HepG2 (cell line): ENCODE results near the gene EGFL8. TPM values are rescaled to one million over a fixed set of nuclear protein-coding genes. Genes with fewer than 3 reads are reported as not detected.
A peak's percentile ranks its signal among the peaks of the same experiment; 100 is the strongest.

Experiments
- MIER2 ChIP-seq: IDR thresholded peaks from 2 replicates; pipeline ENCODE4 v1.6.1; 2016; ENCODE audit warnings: missing biosample characterization, missing genetic modification reagents
- RORA ChIP-seq: sonication (generic); formaldehyde crosslinking; IDR thresholded peaks from 2 replicates; pipeline ENCODE4 v1.5.0; 2020; ENCODE audit warnings: mild to moderate bottlenecking, missing genetic modification reagents, moderate library complexity
- SAFB2 ChIP-seq: sonication (generic); formaldehyde crosslinking; IDR thresholded peaks from 2 replicates; pipeline ENCODE4 v1.5.1; 2020; ENCODE audit warnings: missing genetic modification reagents, low read depth, mild to moderate bottlenecking, borderline replicate concordance
- SALL2 ChIP-seq: sonication (generic); formaldehyde crosslinking; IDR thresholded peaks from 2 replicates; pipeline ENCODE4 v1.8.1; 2023; ENCODE audit warnings: mild to moderate bottlenecking, missing genetic modification reagents, inconsistent platforms
- SOX13 ChIP-seq, 3 experiments: fragments of 450-650 bp in 1 of 3; sonication (generic) in 1 of 3; formaldehyde crosslinking in 1 of 3; IDR thresholded peaks in 2 of 3; conservative IDR thresholded peaks in 1 of 3; 2 replicates each; pipeline versions ENCODE4 v1.5.0 to v1.6.1; 2016 to 2020; ENCODE audit warnings: antibody characterized with exemption in 1 of 3, mild to moderate bottlenecking in 1 of 3, missing compliant biosample characterization in 1 of 3, missing genetic modification reagents in 1 of 3, moderate library complexity in 1 of 3
- SSRP1 ChIP-seq: IDR thresholded peaks from 2 replicates; pipeline ENCODE4 v1.6.1; 2016; ENCODE audit warnings: control low read depth
- ZNF235 ChIP-seq: sonication (generic); formaldehyde crosslinking; IDR thresholded peaks from 2 replicates; pipeline ENCODE4 v1.8.1; 2023; ENCODE audit warnings: mild to moderate bottlenecking, missing genetic modification reagents, borderline replicate concordance
- ZNF564 ChIP-seq: sonication (generic); formaldehyde crosslinking; IDR thresholded peaks from 2 replicates; pipeline ENCODE4 v1.8.1; 2023; ENCODE audit warnings: mild to moderate bottlenecking, missing genetic modification reagents
- ZNF7 ChIP-seq: IDR thresholded peaks from 2 replicates; pipeline ENCODE4 v1.6.1; 2016; ENCODE audit warnings: missing biosample characterization, missing genetic modification reagents
- polyA plus RNA-seq, 8 experiments: library from polyadenylated mRNA; depleted of rRNA in 3 of 8; stranded (reverse) in 7 of 8; unstranded in 1 of 8; fragments of >200 nt; fragmentation: Illumina TruSeq in 4 of 8; extraction: Trizol in 4 of 8; gene quantifications; 2 replicates each; pipeline versions ENCODE4 v1.2.1 to v1.2.3, GENCODE V29; 2011 to 2016; ENCODE audit warnings: low read depth in 4 of 8, missing spikeins in 1 of 8, mixed read lengths in 1 of 8; ENCODE audit not compliant: insufficient read depth in 1 of 8
- total RNA-seq, 5 experiments: library from RNA; depleted of rRNA; stranded (reverse); fragments of >200 nt; fragmentation: Illumina TruSeq; extraction: Trizol; gene quantifications; 2 replicates each; pipeline ENCODE4 v1.2.3, GENCODE V29; 2016; ENCODE audit warnings: low read depth in 1 of 5
- TF ChIP-seq, protein P1 (sequence below), 2 experiments: IDR thresholded peaks; 2 replicates each; pipeline ENCODE4 v1.6.1; 2011 to 2012; ENCODE audit warnings: low read length in 2 of 2, borderline replicate concordance in 1 of 2, low read depth in 1 of 2, mild to moderate bottlenecking in 1 of 2, moderate library complexity in 1 of 2
- TF ChIP-seq, protein P2 (sequence below): sonication (generic); formaldehyde crosslinking; IDR thresholded peaks from 2 replicates; pipeline ENCODE4 v1.9.0; 2021; ENCODE audit warnings: missing genetic modification reagents, borderline replicate concordance
- TF ChIP-seq, protein P3 (sequence below): sonication (generic); formaldehyde crosslinking; IDR thresholded peaks from 2 replicates; pipeline ENCODE4 v1.4.0; 2020; ENCODE audit warnings: missing genetic modification reagents
- TF ChIP-seq, protein P4 (sequence below): sonication (generic); formaldehyde crosslinking; IDR thresholded peaks from 2 replicates; pipeline ENCODE4 v1.8.1; 2023; ENCODE audit warnings: mild to moderate bottlenecking, moderate library complexity, missing genetic modification reagents

EGFL8 gene
- total and polyA plus RNA-seq, 2 of the 13 experiments (the other 11 are each of a cell fraction or from before 2014, with no cell fraction given): 10.0 to 11.5 TPM

DNA sequence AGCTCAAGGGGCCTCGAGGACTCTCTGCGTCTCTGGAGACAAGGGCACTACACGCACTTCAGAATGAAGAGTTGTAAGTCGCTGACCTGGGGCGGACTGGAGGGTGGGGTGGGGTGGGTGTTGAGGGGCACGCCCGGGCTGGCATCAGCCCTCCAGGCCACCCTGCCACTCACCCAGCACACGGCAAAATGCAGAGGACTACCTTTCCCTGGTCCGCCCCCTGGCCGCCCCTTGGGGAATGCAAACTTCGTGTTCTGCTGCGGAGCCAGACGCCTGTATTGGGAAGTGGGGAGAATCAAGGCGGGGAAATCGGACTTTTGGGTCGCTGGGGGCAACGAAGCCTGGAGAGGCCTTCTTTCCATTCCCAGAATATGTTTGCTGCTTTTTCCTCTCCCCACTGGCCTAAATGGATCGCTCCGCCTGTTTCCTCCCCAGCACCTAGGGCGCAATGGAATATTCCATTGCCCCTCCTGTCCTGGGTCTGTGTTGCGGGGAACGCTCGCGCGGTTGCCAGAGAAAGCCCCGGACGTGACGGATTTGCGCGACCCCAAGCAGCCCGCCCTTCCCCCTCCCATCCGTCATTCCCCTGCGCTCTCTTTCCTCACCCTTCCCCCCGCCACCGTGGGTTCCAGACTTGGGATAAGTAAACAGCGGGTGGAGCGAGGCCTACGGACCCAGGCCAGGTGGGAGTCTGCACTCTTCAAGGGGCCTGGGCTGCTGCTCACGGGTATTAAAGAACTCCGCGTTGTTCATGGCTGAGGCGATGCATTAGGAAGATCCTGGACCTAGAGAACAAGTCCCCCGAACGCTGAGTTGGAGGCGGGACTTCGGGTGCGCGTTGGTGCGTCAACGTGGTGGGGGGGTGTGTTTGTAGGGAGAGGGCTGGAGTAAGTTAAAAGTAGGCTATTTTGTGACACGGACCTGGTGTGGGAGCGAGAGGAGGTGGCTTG is 10.6 kb upstream of the EGFL8 start, which contains the start of gene PPT2 (continued):
- TF ChIP-seq, protein P1, sequence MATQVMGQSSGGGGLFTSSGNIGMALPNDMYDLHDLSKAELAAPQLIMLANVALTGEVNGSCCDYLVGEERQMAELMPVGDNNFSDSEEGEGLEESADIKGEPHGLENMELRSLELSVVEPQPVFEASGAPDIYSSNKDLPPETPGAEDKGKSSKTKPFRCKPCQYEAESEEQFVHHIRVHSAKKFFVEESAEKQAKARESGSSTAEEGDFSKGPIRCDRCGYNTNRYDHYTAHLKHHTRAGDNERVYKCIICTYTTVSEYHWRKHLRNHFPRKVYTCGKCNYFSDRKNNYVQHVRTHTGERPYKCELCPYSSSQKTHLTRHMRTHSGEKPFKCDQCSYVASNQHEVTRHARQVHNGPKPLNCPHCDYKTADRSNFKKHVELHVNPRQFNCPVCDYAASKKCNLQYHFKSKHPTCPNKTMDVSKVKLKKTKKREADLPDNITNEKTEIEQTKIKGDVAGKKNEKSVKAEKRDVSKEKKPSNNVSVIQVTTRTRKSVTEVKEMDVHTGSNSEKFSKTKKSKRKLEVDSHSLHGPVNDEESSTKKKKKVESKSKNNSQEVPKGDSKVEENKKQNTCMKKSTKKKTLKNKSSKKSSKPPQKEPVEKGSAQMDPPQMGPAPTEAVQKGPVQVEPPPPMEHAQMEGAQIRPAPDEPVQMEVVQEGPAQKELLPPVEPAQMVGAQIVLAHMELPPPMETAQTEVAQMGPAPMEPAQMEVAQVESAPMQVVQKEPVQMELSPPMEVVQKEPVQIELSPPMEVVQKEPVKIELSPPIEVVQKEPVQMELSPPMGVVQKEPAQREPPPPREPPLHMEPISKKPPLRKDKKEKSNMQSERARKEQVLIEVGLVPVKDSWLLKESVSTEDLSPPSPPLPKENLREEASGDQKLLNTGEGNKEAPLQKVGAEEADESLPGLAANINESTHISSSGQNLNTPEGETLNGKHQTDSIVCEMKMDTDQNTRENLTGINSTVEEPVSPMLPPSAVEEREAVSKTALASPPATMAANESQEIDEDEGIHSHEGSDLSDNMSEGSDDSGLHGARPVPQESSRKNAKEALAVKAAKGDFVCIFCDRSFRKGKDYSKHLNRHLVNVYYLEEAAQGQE (IDR thresholded peaks at IDR 0.05; ENCODE audit: borderline replicate concordance in 1 of 2, low read depth in 1 of 2, low read length in 2 of 2): peak in 1 of 2 experiments; percentile 34; a peak in 1 of 4 replicates
- no peak for TF ChIP-seq SOX13 (IDR thresholded peaks at IDR 0.05)
- peak in 1 of 2 experiments; percentile 14; a peak in 1 of 4 replicates for TF ChIP-seq SOX13 (CRISPR knock-in tag; conservative IDR thresholded peaks at IDR 0.05 in 1 of 2, IDR thresholded peaks at IDR 0.05 in 1 of 2)
- TF ChIP-seq, protein P2, sequence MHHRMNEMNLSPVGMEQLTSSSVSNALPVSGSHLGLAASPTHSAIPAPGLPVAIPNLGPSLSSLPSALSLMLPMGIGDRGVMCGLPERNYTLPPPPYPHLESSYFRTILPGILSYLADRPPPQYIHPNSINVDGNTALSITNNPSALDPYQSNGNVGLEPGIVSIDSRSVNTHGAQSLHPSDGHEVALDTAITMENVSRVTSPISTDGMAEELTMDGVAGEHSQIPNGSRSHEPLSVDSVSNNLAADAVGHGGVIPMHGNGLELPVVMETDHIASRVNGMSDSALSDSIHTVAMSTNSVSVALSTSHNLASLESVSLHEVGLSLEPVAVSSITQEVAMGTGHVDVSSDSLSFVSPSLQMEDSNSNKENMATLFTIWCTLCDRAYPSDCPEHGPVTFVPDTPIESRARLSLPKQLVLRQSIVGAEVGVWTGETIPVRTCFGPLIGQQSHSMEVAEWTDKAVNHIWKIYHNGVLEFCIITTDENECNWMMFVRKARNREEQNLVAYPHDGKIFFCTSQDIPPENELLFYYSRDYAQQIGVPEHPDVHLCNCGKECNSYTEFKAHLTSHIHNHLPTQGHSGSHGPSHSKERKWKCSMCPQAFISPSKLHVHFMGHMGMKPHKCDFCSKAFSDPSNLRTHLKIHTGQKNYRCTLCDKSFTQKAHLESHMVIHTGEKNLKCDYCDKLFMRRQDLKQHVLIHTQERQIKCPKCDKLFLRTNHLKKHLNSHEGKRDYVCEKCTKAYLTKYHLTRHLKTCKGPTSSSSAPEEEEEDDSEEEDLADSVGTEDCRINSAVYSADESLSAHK (CRISPR knock-in tag): no peak
- TF ChIP-seq MIER2: no peak; the same call in 1 of the 2 replicates
- TF ChIP-seq, protein P3, sequence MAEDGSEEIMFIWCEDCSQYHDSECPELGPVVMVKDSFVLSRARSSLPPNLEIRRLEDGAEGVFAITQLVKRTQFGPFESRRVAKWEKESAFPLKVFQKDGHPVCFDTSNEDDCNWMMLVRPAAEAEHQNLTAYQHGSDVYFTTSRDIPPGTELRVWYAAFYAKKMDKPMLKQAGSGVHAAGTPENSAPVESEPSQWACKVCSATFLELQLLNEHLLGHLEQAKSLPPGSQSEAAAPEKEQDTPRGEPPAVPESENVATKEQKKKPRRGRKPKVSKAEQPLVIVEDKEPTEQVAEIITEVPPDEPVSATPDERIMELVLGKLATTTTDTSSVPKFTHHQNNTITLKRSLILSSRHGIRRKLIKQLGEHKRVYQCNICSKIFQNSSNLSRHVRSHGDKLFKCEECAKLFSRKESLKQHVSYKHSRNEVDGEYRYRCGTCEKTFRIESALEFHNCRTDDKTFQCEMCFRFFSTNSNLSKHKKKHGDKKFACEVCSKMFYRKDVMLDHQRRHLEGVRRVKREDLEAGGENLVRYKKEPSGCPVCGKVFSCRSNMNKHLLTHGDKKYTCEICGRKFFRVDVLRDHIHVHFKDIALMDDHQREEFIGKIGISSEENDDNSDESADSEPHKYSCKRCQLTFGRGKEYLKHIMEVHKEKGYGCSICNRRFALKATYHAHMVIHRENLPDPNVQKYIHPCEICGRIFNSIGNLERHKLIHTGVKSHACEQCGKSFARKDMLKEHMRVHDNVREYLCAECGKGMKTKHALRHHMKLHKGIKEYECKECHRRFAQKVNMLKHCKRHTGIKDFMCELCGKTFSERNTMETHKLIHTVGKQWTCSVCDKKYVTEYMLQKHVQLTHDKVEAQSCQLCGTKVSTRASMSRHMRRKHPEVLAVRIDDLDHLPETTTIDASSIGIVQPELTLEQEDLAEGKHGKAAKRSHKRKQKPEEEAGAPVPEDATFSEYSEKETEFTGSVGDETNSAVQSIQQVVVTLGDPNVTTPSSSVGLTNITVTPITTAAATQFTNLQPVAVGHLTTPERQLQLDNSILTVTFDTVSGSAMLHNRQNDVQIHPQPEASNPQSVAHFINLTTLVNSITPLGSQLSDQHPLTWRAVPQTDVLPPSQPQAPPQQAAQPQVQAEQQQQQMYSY (CRISPR knock-in tag): peak; percentile 60; the same call in 1 of the 2 replicates
- no peak for TF ChIP-seq ZNF7 (CRISPR knock-in tag)
- TF ChIP-seq ZNF564: peak; percentile 55
- TF ChIP-seq, protein P4, sequence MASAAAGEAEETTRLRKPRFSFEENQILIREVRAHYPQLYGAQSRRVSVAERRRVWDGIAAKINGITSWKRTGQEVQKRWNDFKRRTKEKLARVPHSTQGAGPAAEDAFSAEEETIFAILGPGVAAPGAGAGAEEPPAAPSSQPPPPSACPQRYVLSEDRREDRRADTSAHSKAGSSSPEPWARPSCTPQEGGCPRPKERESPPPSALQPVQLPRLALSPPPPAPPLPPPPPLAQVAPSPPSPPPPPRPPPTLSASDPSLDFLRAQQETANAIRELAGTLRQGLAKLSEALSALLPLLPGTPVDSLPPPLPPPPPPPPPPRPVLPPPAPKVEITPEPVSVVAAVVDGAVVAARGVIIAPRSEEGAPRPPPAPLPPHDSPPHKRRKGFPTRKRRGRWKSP (CRISPR knock-in tag): peak; percentile 77; the same call in 1 of the 2 replicates
- 0 out of 2 replicates have a peak, but pooled peaks have one; percentile 20 for TF ChIP-seq ZNF235
- TF ChIP-seq SALL2: peak; percentile 25; the same call in 1 of the 2 replicates
- no peak for TF ChIP-seq SSRP1 (CRISPR knock-in tag)
- TF ChIP-seq SAFB2 (CRISPR knock-in tag): peak; percentile 31; the same call in 1 of the 2 replicates
- no peak for TF ChIP-seq RORA
